ENCODE results near the gene NCMAP.

DNA sequence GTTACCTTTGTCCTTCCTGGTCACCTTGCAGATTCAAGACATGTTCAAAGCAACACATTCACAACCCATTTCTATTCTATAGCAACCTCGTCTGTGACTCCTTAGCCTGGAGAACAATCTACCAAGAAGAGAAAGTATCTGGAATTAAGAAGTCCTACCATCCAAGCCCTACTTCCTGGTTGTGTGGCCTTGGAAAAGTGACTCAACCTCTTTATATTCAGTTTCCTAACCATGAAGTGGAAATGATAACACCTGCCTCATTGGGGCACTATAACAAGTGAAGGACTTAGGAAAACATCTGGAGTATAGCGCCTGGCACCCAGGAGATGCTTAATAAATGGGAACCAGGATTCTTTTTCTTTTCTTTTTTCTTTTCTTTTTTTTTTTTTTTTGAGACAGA is 50.7 kb downstream of the NCMAP start:
- TF ChIP-seq TAF1 (IDR thresholded peaks at IDR 0.05; ENCODE audit: low read depth) = no peak
- TF ChIP-seq, protein P1, sequence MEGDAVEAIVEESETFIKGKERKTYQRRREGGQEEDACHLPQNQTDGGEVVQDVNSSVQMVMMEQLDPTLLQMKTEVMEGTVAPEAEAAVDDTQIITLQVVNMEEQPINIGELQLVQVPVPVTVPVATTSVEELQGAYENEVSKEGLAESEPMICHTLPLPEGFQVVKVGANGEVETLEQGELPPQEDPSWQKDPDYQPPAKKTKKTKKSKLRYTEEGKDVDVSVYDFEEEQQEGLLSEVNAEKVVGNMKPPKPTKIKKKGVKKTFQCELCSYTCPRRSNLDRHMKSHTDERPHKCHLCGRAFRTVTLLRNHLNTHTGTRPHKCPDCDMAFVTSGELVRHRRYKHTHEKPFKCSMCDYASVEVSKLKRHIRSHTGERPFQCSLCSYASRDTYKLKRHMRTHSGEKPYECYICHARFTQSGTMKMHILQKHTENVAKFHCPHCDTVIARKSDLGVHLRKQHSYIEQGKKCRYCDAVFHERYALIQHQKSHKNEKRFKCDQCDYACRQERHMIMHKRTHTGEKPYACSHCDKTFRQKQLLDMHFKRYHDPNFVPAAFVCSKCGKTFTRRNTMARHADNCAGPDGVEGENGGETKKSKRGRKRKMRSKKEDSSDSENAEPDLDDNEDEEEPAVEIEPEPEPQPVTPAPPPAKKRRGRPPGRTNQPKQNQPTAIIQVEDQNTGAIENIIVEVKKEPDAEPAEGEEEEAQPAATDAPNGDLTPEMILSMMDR (IDR thresholded peaks at IDR 0.05; ENCODE audit: poor library complexity, severe bottlenecking) = no peak
- no peak for TF ChIP-seq EZH2 (IDR thresholded peaks at IDR 0.05; ENCODE audit: borderline replicate concordance, insufficient read depth, low read length, poor library complexity, severe bottlenecking)
